SK-N-MC (cell line): ENCODE measurements around the gene ALG14.

Experiments
- EZH2 ChIP-seq: fragments of 200-600 bp; sonication (generic); IDR thresholded peaks from one replicate; pipeline ENCODE4 v1.6.1; 2017; ENCODE audit warnings: antibody characterized with exemption
- FOXP2 ChIP-seq: optimal IDR thresholded peaks from 2 replicates; pipeline ENCODE3; 2011; ENCODE audit warnings: mild to moderate bottlenecking, moderate library complexity; ENCODE audit not compliant: insufficient read depth; ENCODE audit errors: extremely low read length, control extremely low read depth
- POLR2AphosphoS5 ChIP-seq: IDR thresholded peaks from 2 replicates; pipeline ENCODE4 v1.6.1; 2012; ENCODE audit warnings: mild to moderate bottlenecking, low read depth, low read length, borderline replicate concordance

- TF ChIP-seq EZH2 (no peak), POLR2AphosphoS5 (no peak), FOXP2 (no peak)
Observed at GRCh38 chr1:95048317-95048716, 24.4 kb downstream of the ALG14 start.
